NB4 (cell line): Measurements from ENCODE around the gene CYLD.

Experiments used
- DNase-seq: peaks from one replicate; pipeline ENCODE4 v3.0.0; 2010; ENCODE audit warnings: low read depth
- H3K4me3 ChIP-seq: one replicate; pipeline ENCODE4 v1.5.1; 2011; ENCODE audit warnings: mild to moderate bottlenecking, low read depth, low read length, moderate library complexity
- MYC ChIP-seq: IDR thresholded peaks from 2 replicates; pipeline ENCODE4 v1.6.1; 2011; ENCODE audit warnings: low read depth, low read length
- POLR2A ChIP-seq: IDR thresholded peaks from 2 replicates; pipeline ENCODE4 v1.6.1; 2011; ENCODE audit warnings: mild to moderate bottlenecking; ENCODE audit not compliant: insufficient read length; ENCODE audit errors: extremely low read depth
- TF ChIP-seq, protein P1 (sequence below): IDR thresholded peaks from 2 replicates; pipeline ENCODE4 v1.6.1; 2011; ENCODE audit warnings: low read depth, low read length
- TF ChIP-seq, protein P2 (sequence below): IDR thresholded peaks from one replicate; pipeline ENCODE4 v1.5.1; 2012; ENCODE audit warnings: low read depth, low read length

CYLD gene

DNA sequence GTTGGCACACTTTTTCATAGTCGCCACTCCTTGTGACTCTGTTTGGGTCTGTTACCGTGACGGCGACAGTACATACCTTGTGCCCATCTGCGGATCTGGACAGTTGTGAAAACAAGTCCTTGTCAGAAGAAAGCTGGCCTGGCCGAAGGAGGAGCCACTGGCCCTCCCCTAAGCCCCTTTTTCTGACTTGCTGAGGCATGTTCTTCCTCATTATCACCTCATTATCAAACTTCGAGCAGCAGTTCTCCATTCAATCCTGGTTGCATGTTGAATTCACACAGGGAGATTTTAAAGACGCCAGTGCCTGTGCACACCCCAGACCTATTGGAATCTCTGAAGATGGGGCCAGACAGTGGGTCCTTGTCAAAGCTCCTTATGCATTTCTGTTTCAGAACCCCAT, 61.1 kb downstream of the CYLD start:
- H3K4me3 ChIP-seq = no peak overlapping the region
- no peak for DNase-seq
- TF ChIP-seq, protein P1, sequence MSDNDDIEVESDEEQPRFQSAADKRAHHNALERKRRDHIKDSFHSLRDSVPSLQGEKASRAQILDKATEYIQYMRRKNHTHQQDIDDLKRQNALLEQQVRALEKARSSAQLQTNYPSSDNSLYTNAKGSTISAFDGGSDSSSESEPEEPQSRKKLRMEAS = no peak
- TF ChIP-seq MYC = no peak
- TF ChIP-seq, protein P2, sequence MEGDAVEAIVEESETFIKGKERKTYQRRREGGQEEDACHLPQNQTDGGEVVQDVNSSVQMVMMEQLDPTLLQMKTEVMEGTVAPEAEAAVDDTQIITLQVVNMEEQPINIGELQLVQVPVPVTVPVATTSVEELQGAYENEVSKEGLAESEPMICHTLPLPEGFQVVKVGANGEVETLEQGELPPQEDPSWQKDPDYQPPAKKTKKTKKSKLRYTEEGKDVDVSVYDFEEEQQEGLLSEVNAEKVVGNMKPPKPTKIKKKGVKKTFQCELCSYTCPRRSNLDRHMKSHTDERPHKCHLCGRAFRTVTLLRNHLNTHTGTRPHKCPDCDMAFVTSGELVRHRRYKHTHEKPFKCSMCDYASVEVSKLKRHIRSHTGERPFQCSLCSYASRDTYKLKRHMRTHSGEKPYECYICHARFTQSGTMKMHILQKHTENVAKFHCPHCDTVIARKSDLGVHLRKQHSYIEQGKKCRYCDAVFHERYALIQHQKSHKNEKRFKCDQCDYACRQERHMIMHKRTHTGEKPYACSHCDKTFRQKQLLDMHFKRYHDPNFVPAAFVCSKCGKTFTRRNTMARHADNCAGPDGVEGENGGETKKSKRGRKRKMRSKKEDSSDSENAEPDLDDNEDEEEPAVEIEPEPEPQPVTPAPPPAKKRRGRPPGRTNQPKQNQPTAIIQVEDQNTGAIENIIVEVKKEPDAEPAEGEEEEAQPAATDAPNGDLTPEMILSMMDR = no peak
- no peak for TF ChIP-seq POLR2A

DNA sequence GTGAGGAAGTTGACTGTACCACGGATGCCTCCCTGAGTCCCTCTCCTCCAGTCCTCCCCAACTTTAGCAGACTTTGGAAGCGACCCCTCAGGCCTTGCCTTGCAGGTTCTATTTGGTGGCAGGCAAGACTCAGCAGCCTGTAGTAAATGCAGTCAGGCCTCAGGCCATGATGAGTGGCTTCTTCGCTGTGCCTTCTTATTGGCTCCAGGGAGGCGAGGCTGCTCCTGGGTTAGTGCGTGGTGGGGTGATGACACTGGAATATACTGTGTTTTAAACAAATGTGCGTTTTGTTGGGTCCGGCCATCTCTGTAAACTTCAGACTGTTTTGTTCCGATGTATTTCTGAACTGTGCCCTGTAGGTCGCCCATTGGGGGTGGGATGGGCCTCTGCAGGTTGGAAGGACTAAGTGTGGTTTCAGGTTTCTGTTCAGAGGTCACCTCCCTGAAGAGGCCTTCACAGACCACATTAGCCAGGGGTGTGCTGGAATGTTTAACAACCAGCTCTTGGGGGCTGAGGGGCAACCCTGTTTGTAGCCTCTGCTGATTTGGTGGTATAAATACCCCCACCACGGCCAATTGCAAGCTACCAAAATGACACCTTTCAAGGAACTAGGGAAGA, 62.5 kb downstream of the CYLD start:
- TF ChIP-seq, protein P2 = no peak
- TF ChIP-seq, protein P1 = no peak
- DNase-seq = no peak
- no peak overlapping the region for H3K4me3 ChIP-seq

DNA sequence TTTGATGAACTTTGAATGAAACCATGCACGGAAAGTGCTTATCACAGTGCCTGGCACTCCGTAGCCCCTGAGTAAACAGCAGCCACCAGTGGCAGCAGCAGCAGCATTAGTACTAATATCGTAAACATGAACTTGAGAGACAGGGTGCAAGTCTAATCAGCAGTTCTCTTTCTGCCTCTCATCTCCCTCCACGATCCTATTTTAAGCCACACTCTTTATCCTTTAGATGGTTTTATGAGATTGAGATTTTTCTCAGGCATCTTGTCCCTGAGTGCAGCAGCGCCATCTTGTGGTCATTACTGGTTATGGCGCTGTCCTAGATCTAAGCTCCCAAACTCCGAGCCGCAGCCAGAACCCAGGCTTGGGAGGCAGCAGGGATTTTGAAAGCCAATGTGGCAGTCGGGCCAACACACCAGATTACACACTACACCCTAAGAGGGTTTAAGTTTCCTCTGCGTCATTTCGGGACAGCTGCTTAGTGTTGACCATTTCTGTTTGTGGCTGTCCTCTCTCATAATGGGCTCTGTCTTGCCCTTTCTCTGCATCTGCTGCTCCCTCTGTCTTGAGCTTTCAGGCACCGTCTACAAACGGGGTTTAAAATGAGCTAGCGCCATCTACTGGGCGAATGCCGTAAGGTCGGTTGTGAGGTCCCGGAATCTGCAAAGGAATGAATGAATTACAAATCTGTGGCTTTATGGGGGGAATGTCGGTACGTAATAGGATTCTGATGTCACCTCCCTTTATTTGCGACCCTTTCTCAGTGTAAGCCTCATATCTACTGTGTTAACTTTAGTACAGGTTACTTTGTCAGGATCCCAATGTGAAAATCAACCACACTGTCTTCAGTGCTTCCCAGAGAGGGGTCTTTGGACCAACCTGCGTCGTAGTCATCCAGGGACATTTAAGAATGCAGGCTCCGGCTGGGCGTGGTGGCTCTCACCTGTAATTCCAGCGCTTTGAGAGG, 64.5 kb downstream of the CYLD start:
- TF ChIP-seq, protein P1 = no peak
- TF ChIP-seq MYC = no peak
- TF ChIP-seq, protein P2 = peak; percentile 95
- DNase-seq = peak; percentile 90
- H3K4me3 ChIP-seq = peak overlapping the region; percentile 42

DNA sequence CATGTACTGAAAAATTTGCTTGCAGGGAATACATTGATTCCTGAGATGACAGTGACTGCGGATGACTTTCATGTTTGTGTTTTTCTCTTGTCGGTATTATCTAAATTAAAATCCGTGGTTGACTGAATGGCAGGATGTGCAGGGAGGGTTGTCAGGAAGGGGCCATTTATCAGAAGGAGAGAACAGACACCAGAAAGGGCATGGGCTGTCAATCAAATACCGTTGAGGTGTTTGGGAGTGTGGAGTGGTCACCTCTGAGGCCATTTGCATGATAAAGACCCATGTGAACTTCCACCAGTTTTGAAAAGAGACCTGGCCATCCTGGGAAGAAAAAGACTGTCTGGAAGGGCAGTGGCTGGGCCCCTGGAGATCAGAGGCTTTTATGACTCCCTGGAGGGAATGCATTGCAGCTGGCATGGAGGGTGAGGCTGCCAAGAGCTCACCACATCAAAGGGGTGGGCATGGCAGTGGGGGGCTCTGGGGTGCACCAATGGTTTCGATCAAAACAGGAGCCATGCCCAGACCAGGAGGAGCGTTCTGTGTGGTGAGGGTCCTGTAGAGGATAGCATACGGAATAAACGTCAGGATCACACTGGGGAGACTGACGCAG, 67.1 kb downstream of the CYLD start:
- TF ChIP-seq POLR2A (no peak), MYC (no peak)
- TF ChIP-seq, protein P1 = no peak
- TF ChIP-seq, protein P2 = no peak
- no peak overlapping the region for H3K4me3 ChIP-seq
- DNase-seq = no peak

DNA sequence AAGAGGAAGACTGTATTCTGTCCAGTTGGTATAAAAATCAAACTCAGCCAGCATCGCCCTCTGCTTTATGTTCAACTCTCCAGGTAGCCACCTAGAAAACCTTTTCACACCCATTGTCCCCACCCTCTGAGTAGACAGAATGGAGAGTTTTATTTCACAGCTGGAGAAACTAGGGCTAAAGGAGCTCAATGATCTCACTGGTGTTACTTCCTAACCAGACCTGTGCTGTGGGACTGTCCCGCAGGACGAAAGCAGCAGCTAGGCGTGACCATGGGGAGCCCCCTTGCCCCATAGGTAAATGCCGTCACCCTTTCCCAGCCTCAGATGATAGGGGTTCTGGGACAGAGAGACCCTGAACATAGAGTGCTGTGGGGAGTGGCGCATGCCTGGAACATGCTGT, 67.7 kb downstream of the CYLD start:
- TF ChIP-seq, protein P2 = no peak
- TF ChIP-seq POLR2A (no peak), MYC (no peak)
- TF ChIP-seq, protein P1 = no peak

More for the DNA sequence above, 67.7 kb downstream of the CYLD start:
- H3K4me3 ChIP-seq = no peak overlapping the region
- DNase-seq = no peak
